SKM-1 treated with dmso at 0.1 percent for 144 hours (cell line): Measurements from ENCODE around the gene KRTAP10-11.
"Not testable (repeated sequence)": the region's sequence is repeated elsewhere in the genome, so short reads cannot be mapped to it uniquely, and the experiment has no call there.

Experiments
- DNase-seq: peaks from one replicate; lab custom pipeline; 2025; ENCODE audit not compliant: unreplicated experiment; lab: John Stamatoyannopoulos, UW

The KRTAP10-11 gene, protein sequence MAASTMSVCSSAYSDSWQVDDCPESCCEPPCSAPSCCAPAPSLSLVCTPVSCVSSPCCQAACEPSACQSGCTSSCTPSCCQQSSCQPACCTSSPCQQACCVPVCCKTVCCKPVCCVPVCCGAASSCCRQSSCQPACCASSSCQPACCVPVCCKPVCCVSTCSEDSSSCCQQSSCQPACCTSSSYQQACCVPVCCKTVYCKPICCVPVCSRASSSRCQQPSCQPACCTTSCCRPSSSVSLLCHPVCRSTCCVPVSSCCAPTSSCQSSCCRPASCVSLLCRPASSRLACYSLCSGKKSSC

DNA sequence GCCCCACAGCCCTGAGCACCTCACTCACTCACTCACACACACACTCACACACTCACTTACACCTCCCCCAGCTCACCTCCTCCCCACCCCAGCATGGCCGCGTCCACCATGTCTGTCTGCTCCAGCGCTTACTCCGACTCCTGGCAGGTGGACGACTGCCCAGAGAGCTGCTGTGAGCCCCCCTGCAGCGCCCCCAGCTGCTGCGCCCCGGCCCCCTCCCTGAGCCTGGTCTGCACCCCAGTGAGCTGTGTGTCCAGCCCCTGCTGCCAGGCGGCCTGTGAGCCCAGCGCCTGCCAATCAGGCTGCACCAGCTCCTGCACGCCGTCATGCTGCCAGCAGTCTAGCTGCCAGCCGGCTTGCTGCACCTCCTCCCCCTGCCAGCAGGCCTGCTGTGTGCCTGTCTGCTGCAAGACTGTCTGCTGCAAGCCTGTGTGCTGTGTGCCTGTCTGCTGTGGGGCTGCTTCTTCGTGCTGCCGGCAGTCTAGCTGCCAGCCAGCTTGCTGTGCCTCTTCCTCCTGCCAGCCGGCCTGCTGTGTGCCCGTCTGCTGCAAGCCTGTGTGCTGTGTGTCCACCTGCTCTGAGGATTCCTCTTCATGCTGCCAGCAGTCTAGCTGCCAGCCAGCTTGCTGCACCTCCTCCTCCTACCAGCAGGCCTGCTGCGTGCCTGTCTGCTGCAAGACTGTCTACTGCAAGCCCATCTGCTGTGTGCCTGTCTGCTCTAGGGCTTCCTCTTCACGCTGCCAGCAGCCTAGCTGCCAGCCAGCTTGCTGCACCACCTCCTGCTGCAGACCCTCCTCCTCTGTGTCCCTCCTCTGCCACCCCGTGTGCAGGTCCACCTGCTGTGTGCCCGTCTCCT lies at the start of gene KRTAP10-11:
KRTAP10-11 (plus strand) TSS at position 49 of the 856 bp plus-strand sequence; CDS start at position 94, 45 bp downstream.
- not testable (repeated sequence) for DNase-seq

DNA sequence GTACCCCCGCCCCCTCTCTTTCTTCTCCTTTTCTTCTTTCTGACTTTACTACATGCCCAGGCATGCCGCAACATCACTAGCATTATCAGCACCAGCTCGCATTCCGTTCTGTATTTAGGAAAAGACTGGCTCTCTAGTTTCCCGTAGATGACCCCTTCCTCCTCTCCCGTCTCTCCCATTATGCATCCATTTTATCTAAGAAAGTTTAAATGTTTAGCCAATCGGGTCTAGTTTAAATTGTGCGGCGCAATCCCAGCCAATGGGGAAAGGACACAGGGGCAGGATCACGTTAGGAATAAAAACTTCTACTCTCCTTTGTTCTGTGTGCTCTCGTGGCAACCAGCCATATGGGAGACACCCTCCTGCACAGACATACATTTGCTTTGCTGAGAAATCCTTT lies 48.2 kb upstream of the KRTAP10-11 start:
- DNase-seq, result no peak

DNA sequence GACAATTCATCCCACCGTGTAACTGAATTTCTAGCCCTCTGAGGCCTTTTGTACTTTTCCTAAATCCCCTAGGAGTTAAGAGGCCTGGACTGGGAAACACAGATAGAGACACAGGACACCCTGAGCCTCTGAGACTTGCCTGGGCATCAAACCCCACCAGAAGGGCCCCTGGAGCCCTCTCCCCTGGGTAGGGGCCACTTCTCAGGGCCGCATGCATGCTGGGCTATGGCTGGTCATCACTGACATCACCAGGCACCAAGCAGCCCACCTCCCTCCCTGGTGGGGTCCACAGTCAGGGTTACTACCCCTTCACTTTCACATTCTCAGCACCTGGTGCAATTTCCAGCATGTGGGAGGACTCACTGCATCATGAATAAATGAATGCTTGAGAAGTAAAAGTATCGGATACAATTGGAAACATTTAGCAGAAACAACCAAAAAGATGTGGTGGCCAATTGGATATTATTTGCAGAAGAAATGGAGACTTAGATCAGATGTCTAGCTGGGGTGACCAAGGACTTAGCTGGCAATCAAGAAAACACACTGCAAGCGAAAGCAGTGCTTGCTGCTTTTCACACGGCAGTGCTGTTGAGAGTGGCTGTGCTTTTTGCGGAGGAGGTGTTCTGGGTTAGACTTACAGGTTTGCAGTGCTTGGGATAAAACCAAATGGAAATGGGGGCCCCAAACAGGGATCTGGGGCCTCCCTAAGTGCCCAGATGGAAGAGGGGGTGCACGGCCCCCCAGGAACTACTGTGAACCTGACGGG lies 46.8 kb upstream of the KRTAP10-11 start:
- no peak for DNase-seq

DNA sequence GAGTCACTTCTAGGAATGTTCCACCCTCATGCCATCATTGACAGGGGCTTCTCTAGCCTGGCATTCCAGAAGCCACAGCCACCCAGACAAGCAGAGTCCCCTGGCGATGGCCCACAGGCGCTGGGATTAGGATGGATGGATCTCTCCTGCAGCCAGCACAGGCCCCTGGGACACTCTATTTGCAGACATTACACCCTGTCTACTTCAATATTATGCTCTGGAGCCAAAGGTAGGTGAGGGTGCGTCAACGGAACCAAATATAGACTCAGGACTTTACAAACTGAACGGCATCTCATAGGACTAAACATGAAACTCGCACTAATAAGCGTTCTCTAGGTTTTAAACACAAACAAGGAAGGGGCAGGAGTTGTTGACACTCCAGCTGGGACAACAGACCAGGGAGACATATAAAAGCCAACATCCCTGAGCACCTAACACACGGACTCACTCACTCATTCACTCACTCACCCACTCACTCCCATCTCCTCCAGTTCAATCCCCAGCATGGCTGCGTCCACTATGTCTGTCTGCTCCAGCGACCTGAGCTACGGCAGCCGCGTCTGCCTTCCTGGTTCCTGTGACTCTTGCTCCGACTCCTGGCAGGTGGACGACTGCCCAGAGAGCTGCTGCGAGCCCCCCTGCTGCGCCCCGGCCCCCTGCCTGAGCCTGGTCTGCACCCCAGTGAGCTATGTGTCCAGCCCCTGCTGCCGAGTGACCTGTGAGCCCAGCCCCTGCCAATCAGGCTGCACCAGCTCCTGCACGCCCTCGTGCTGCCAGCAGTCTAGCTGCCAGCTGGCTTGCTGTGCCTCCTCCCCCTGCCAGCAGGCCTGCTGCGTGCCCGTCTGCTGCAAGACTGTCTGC lies 45.9 kb upstream of the KRTAP10-11 start, which contains the start of gene KRTAP10-7:
KRTAP10-7 (plus strand) TSS at position 480 of the 861 bp plus-strand sequence; CDS start at position 505, 25 bp downstream.
- DNase-seq, result not testable (repeated sequence)

DNA sequence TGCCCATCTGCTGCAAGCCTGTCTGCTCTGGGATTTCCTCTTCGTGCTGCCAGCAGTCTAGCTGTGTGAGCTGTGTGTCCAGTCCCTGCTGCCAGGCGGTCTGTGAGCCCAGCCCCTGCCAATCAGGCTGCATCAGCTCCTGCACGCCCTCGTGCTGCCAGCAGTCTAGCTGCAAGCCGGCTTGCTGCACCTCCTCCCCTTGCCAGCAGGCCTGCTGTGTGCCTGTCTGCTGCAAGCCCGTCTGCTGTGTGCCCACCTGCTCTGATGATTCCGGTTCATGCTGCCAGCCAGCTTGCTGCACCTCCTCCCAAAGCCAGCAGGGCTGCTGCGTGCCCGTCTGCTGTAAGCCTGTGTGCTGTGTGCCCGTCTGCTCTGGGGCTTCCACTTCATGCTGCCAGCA lies 45.1 kb upstream of the KRTAP10-11 start:
- not testable (repeated sequence) for DNase-seq

DNA sequence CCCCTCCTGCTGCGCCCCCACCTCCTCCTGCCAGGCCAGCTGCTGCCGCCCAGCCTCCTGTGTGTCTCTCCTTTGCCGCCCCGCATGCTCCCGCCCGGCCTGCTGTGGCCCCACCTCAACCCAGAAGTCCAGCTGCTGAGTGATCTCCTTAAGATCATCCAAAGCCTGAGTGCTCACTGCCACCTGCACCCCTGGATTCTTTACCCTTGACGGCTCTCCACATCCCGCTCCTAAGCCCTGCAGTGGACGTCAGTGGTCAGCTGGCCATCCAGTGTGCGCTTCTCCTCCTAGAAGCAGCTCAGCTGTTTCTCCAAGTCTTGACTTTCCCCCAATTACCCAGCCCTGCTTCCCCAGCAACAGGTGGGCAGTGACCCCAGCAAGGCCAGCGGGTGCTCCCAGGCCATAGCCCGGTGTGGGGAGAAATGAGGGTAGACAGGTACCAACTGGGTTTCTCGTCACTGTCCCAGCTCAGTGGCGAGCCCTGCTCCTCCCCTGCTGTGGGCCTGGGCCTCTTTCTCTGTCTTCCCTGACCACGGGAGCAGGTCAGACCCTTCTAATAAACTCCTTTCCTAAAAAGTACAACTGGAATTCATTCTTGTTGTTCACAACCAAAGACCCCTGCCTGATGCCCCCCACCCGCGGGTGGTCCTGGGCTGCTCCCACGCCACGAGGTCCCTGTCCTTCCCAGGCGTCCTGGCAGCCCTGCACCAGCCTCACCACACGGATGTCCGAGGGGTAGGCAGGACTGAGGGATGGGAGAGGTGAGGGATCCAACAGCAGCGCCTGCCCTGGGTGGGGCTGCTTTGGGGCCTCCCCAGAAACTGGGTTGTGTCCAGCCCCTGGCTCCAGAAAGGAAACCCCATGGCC lies 44.4 kb upstream of the KRTAP10-11 start:
- no peak for DNase-seq

DNA sequence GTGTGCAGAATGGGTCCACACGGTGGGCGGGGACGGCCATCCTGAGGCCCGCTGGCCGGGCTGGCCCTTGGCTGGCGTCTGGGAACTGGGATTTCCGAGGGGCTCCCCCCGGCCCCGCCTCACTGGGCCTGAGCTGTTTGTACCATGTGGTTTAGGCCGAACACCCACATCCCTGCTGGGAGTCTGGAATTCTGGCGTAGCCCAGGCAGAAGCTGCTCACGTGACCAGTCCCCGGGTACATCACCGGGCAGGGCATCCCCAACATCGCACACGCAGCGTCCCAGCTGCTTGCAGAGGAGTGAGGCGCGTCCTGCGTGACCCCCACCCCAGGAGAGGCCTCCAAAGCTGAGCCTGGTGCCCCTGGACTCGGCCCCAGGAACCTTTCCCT lies 43.8 kb upstream of the KRTAP10-11 start:
- DNase-seq, result no peak

DNA sequence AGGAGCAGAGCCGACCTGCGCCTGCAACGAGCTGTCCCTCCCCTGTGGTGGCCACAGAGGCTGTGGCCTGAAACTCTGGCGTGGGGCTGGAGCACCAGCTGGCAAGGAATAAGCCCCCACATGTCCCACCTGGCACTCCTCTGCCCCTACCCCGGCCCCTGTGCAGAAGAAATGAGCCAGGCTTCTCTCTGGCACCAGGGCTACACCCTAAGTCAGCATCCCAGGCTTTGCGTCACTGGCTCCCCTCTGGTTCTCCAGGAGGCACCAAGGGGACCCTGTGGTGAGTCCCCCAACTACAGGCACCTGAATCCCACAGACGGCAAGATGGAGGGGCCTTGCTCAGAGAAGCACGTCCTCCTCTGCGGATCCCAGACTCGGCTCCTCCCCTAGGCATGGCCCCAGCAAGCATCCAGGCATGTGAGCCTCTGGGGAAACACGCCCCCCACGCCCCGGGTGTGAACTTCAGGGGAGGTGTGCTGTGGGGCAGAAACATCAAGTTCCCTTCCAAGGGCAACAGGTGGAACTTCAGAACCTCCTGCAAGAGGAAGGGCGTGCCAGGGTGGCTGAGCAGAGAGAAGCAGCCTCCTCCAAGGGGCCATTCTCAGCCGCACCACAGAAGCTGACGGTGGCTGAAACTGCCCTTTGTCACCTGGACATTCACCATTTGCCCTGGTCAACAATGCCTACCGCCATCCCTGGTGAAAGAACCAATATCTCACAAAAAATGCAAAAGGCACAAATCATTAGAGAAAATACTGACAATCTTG lies 42.9 kb upstream of the KRTAP10-11 start:
- DNase-seq, result no peak

DNA sequence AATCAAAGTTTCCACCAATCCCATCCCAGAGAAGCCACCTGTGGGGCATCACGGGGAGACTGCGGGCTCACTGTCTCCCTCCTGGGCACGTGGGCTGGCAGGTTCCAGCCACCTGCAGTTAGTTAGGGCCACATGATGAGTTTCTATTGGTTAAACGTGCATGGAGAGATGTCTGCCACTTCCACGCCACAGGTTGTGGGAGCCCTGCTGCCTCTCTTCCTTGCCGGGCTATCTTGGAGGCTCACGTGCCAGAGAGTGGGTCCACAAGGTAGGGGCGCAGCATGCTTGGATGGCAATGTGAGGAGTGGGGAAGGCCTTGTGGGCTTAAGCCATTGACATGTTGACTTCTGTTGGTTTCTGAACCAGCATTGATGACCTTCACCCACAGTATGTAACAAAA lies 42.3 kb upstream of the KRTAP10-11 start:
- no peak for DNase-seq

DNA sequence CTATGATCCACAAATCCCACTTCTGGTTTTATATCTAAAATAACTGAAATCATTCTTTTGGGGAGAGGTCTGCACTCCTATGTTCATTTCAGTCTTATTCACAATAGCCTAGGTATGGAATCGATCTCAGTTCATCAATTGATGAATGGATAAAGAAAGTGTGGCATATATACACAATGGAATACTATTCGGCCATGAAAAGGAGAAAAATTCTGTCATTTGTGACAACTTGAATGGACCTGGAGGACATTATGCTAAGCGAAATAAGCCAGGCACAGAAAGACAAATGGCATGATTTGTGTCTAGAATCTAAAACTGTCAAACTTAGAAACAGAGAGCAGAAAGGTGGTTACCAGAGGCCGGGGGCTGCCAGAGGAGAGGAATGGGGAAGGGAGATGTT lies 39.7 kb upstream of the KRTAP10-11 start:
- no peak for DNase-seq

DNA sequence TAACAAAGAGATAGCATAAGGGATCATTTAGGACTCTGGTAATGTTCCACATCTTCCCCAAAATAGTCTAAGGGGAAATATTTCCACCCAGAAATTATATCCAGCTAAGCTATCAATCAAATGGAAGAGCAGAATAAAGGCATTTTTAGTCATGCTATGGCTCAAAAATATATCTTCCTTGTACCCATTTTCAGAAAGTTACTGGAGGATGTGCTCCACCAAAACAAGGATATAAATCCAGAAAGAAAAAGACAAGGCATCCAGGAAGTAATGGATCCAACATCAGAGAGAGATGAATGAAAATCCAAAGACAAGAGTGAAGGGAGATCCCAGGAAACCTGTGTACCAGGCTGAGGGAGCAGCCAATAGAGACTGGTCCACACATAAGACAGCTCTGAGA lies 37.0 kb upstream of the KRTAP10-11 start:
- no peak for DNase-seq

DNA sequence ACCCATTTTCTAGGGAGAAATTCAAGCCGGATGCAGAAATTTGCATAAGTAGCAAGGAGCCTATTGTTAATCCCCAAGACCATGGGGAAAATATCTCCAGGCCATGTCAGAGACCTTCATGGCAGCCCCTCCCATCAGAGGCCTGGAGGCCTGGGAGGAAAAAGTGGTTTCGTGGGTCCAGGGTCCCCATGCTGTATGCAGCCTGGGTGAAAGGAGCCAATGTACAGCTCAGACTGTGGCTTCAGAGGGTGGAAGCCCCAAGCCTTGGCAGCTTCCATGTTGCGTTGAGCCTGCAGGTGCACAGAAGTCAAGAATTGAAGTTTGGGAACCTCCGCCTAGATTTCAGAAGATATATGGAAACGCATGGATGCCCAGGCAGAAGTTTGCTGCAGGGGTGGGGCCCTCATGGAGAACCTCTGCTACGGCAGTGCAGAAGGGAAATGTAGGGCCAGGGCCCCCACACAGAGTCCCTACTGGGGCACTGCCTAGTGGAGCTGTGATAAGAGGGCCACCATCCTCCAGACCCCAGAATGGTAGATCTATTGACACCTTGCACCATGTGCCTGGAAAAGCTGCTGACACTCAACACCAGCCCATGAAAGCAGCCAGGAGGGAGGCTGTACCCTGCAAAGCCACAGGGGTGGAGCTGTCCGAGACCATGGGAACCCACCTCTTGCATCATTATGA lies 35.9 kb upstream of the KRTAP10-11 start:
- DNase-seq, result not testable (repeated sequence)

DNA sequence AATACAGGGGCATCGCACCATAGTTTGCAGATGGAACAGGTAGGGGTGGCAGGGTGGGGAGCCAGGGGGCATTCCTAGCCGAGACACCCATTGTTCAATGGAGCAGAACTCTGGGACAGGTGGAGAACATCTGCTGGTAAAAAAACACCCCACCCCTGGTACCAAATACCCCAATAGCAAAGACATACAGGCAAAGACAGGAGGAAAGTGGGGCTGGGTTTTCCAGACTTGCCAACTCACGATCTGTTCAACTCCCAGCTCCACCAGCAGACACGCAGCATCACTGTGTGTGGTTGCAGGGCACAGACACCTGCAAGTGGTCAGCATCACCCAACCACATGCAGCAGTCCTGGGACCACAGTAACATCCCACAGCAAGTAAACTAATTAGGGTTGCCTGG lies 34.7 kb upstream of the KRTAP10-11 start:
- no peak for DNase-seq

DNA sequence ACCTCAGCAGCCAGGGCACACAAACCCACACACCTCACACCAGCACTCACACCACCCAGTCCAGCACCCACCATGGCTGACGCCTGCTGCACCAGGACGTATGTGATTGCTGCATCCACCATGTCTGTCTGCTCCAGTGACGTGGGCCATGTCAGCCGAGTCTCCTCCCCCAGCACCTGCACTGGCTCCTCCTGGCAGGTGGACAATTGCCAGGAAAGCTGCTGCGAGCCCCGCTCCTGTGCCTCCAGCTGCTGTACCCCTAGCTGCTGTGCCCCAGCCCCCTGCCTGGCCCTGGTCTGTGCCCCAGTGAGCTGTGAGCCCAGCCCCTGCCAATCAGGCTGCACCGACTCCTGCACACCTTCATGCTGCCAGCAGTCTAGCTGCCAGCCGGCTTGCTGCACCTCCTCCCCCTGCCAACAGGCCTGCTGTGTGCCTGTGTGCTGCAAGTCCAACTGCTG lies 34.2 kb upstream of the KRTAP10-11 start, which contains the start of gene KRTAP10-8:
KRTAP10-8 (plus strand) TSS at position 51 of the 458 bp plus-strand sequence; CDS start at position 73, 22 bp downstream.
- DNase-seq, result no peak

DNA sequence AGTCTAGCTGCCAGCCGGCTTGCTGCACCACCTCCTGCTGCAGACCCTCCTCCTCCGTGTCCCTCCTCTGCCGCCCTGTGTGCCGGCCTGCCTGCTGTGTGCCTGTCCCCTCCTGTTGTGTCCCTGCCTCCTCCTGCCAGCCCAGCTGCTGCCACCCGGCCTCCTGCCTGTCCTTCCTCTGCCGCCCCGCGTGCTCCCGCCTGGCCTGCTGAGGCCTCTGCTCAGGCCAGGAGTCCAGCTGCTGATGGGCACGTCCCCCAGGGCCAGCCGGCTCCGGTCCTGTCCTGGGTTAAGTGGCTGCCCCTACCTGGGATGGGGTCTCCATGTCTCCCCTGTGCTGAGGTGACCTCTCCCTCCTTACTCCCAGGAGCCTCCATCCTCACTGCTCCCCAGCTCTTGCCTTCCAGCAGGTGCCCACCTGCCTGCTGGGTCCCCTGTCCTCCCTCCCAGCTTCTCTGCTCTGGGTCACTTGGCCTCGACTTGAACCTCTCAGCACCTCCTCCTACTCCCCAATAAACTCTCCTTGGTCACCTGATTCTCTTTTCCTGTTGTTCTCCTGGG lies 33.5 kb upstream of the KRTAP10-11 start:
- no peak for DNase-seq

DNA sequence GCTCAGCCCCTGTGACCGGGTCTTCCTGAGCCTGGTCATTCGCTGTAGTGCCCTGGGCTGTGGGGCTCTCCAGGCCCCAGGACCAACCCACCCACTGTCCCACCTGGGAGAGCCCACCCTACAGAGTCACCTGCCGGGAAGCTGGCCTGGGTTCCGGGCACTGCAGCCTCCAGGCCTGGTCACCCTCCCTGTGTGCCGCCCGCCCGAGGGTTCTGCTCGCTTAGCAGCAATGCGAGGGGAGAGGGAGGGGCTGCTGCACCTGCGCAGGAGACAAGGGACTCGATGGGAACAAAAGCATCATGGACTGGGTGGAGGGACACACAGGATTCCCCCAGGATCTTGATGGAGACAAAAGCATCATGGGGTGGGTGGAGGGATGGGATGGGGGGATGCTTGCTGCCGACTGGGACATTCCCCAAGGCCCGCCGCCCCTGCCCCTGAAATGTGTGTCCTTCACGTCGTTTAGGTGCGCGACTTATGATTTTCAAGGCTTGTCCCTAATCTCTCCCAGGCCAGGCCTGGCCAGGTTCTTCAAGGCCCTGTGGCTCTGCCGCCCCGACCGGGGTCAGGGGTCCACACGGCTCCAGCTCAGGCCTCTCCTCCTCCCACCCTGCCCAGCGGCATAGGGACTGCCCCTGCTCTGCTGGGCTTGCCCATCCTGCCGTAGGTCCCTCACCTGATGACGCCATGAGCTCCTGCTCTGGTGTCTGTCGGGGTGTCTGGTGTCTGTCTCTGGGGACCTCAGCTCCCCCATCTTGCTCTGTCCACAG lies 32.6 kb upstream of the KRTAP10-11 start:
- DNase-seq, result no peak

DNA sequence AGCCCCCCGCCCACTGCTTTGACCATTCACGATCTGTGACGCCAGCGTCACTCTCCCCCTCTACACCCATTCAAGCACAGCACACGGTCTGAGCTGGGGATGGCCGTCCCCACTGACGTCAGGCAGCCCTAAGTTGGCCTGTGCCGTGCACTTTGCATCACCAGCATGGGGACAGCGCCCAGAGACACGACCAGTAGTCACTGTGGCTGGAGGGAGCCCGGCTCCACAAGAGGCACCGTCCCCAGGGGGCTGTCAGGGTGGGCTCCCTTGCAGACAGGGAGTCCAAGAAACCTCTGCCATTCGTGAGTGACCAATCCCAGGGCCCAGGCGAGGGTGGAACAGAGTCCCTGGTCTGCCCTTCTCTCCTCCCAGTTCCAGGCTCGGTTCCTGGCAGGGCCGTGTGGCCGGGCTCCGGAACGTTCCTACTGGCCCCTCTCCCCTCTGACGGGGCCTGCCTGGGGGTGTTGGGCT lies 32.0 kb upstream of the KRTAP10-11 start:
- DNase-seq, result no peak
